HepG2 (cell line): ENCODE results near the gene ERBB3. TPM values are rescaled to one million over a fixed set of nuclear protein-coding genes. Genes with fewer than 3 reads are reported as not detected.

ENCODE experiments used
- HOXA5 ChIP-seq: sonication (generic); formaldehyde crosslinking; IDR thresholded peaks from 2 replicates; pipeline ENCODE4 v1.4.0; 2020; ENCODE audit warnings: missing genetic modification reagents
- HOXA9 ChIP-seq: sonication (generic); formaldehyde crosslinking; IDR thresholded peaks from 2 replicates; pipeline ENCODE4 v1.8.1; 2022; ENCODE audit warnings: missing genetic modification reagents, mild to moderate bottlenecking, moderate library complexity, borderline replicate concordance
- KAT8 ChIP-seq: IDR thresholded peaks from 2 replicates; pipeline ENCODE4 v1.6.1; 2016; ENCODE audit warnings: missing genetic modification reagents, missing compliant biosample characterization
- polyA plus RNA-seq, 8 experiments: library from polyadenylated mRNA; depleted of rRNA in 3 of 8; stranded (reverse) in 7 of 8; unstranded in 1 of 8; fragments of >200 nt; fragmentation: Illumina TruSeq in 4 of 8; extraction: Trizol in 4 of 8; gene quantifications; 2 replicates each; pipeline versions ENCODE4 v1.2.1 to v1.2.3, GENCODE V29; 2011 to 2016; ENCODE audit warnings: low read depth in 4 of 8, missing spikeins in 1 of 8, mixed read lengths in 1 of 8; ENCODE audit not compliant: insufficient read depth in 1 of 8
- total RNA-seq, 5 experiments: library from RNA; depleted of rRNA; stranded (reverse); fragments of >200 nt; fragmentation: Illumina TruSeq; extraction: Trizol; gene quantifications; 2 replicates each; pipeline ENCODE4 v1.2.3, GENCODE V29; 2016; ENCODE audit warnings: low read depth in 1 of 5
- TF ChIP-seq, protein P1 (sequence below): sonication (generic); formaldehyde crosslinking; IDR thresholded peaks from 2 replicates; pipeline ENCODE4 v1.4.0; 2020; ENCODE audit warnings: missing genetic modification reagents
- TF ChIP-seq, protein P2 (sequence below): sonication (generic); formaldehyde crosslinking; IDR thresholded peaks from 2 replicates; pipeline ENCODE4 v1.5.0; 2020; ENCODE audit warnings: missing genetic modification reagents
- TF ChIP-seq, protein P3 (sequence below): sonication (generic); formaldehyde crosslinking; conservative IDR thresholded peaks from 2 replicates; pipeline ENCODE4 v1.8.0; 2022; ENCODE audit warnings: missing genetic modification reagents

ERBB3 gene
- total and polyA plus RNA-seq, 2 of the 13 experiments (the other 11 are each of a cell fraction or from before 2014, with no cell fraction given), result 93.6 to 358 TPM

DNA sequence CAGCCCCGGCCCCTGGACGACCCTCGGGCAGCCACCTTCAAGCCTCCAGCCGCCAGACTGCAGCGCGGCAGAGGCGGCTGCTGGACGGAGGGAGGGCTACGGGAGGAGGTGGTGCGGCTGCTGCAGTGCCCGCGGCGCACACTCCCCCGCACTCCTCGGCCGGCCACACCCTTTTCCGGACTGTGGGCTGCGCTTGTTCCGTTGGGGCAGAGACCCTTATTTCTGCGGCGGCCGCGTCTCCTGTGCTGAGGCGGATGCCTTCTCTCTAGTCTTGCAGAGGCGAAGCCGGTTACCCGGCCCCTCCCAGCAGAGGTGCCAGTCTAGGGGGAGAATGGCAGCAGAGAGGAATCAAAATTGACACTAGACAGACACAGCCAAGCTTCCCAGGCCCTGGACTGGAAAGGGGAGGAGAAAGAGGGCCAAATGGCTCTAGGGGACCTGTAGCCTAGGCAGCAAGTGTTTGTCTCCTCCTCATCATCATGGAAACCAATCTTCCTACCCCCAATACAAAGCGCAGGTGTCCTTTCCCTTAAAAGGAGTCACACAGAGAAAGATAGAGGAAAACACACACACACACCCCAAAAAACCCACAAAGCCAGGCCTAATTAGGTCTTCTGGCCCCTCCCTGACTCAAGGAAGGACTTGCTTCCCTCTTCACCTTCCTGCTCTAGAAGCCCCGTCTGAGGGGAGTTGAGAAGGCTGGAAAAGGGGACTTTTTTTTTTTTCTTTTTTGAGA is 49.4 kb downstream of the ERBB3 start (continued):
- TF ChIP-seq, protein P1, sequence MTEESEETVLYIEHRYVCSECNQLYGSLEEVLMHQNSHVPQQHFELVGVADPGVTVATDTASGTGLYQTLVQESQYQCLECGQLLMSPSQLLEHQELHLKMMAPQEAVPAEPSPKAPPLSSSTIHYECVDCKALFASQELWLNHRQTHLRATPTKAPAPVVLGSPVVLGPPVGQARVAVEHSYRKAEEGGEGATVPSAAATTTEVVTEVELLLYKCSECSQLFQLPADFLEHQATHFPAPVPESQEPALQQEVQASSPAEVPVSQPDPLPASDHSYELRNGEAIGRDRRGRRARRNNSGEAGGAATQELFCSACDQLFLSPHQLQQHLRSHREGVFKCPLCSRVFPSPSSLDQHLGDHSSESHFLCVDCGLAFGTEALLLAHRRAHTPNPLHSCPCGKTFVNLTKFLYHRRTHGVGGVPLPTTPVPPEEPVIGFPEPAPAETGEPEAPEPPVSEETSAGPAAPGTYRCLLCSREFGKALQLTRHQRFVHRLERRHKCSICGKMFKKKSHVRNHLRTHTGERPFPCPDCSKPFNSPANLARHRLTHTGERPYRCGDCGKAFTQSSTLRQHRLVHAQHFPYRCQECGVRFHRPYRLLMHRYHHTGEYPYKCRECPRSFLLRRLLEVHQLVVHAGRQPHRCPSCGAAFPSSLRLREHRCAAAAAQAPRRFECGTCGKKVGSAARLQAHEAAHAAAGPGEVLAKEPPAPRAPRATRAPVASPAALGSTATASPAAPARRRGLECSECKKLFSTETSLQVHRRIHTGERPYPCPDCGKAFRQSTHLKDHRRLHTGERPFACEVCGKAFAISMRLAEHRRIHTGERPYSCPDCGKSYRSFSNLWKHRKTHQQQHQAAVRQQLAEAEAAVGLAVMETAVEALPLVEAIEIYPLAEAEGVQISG, result peak; percentile 24; the same call in 1 of the 2 replicates
- TF ChIP-seq, protein P2, sequence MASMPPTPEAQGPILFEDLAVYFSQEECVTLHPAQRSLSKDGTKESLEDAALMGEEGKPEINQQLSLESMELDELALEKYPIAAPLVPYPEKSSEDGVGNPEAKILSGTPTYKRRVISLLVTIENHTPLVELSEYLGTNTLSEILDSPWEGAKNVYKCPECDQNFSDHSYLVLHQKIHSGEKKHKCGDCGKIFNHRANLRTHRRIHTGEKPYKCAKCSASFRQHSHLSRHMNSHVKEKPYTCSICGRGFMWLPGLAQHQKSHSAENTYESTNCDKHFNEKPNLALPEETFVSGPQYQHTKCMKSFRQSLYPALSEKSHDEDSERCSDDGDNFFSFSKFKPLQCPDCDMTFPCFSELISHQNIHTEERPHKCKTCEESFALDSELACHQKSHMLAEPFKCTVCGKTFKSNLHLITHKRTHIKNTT (CRISPR knock-in tag), result no peak
- TF ChIP-seq HOXA9 (no peak), HOXA5 (0 out of 2 replicates have a peak, but pooled peaks have one; percentile 23), KAT8 (CRISPR knock-in tag) (no peak)
- TF ChIP-seq, protein P3, sequence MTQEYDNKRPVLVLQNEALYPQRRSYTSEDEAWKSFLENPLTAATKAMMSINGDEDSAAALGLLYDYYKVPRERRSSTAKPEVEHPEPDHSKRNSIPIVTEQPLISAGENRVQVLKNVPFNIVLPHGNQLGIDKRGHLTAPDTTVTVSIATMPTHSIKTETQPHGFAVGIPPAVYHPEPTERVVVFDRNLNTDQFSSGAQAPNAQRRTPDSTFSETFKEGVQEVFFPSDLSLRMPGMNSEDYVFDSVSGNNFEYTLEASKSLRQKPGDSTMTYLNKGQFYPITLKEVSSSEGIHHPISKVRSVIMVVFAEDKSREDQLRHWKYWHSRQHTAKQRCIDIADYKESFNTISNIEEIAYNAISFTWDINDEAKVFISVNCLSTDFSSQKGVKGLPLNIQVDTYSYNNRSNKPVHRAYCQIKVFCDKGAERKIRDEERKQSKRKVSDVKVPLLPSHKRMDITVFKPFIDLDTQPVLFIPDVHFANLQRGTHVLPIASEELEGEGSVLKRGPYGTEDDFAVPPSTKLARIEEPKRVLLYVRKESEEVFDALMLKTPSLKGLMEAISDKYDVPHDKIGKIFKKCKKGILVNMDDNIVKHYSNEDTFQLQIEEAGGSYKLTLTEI, result no peak
